Mucosa of stomach (tissue), 1 donor: Measurements from ENCODE around the gene RIPPLY2.

Experiments used
- H3K27me3 ChIP-seq: one replicate; pipeline ENCODE4 v1.7.0; 2013; ENCODE audit warnings: mild to moderate bottlenecking, low read length; ENCODE audit not compliant: control insufficient read depth, insufficient read depth
- H3K36me3 ChIP-seq: one replicate; pipeline ENCODE4 v1.7.0; 2013; ENCODE audit warnings: low read length; ENCODE audit not compliant: control insufficient read depth, insufficient read depth
- H3K4me1 ChIP-seq: one replicate; pipeline ENCODE4 v1.7.0; 2013; ENCODE audit warnings: mild to moderate bottlenecking, low read length; ENCODE audit not compliant: control insufficient read depth, insufficient read depth
- H3K4me3 ChIP-seq: one replicate; pipeline ENCODE4 v1.7.0; 2013; ENCODE audit warnings: low read length
- H3K9ac ChIP-seq: one replicate; pipeline ENCODE4 v1.7.0; 2013; ENCODE audit warnings: mild to moderate bottlenecking, low read length, moderate library complexity
- H3K9me3 ChIP-seq: one replicate; pipeline ENCODE4 v1.7.0; 2013; ENCODE audit warnings: mild to moderate bottlenecking, low read length, moderate library complexity; ENCODE audit not compliant: control insufficient read depth
- donor health status: Pancreatic carcinoma.

Gene RIPPLY2

GRCh38 chr6:83862776-83863471 is 9.8 kb downstream of the RIPPLY2 start:
- peaks cover 3% of the 10 kb centered on the region for H3K4me1 ChIP-seq
- no peaks in the 10 kb centered on the region for H3K9me3 ChIP-seq
- no peaks in the 10 kb centered on the region for H3K27me3 ChIP-seq
- no peak overlapping the region for H3K9ac ChIP-seq
- H3K36me3 ChIP-seq = no peaks in the 10 kb centered on the region
- H3K4me3 ChIP-seq = no peak overlapping the region

GRCh38 chr6:83867043-83867442 is 13.9 kb downstream of the RIPPLY2 start:
- no peaks in the 10 kb centered on the region for H3K9me3 ChIP-seq
- H3K27me3 ChIP-seq = no peaks in the 10 kb centered on the region
- H3K4me1 ChIP-seq = no peaks in the 10 kb centered on the region
- H3K36me3 ChIP-seq = no peaks in the 10 kb centered on the region
- no peak overlapping the region for H3K9ac ChIP-seq
- H3K4me3 ChIP-seq = no peak overlapping the region

DNA sequence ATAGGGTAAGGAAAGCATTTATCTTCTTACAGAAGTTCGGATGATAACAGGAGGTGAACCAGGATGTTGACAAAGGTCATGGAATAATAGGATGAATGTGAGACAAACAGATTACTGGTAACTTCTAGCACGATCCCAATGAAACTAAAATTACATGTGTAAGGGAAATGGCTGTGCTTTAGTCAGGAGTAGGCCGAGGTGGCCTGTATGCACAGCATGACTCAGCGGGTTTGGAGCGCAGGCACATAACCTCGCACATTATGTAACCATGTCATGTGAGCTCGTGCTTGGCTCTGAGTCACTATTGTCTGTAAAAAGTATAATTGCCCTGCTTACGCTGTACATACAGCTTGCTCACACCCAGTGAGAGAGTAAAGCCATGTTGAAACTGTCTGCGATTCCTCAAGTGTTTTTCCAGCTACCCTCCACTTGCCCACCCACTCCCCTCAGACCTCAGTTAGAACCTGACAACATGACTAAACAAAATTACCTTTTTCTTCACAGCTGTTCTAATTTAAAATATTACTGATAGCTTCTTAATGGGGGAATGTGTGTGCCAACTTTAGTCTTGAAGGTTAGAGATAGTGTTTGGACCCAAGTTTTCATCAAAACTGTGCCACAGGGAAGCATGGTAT is 14.5 kb downstream of the RIPPLY2 start:
- H3K36me3 ChIP-seq = no peaks in the 10 kb centered on the region
- H3K4me3 ChIP-seq = no peak overlapping the region
- no peaks in the 10 kb centered on the region for H3K4me1 ChIP-seq
- no peak overlapping the region for H3K9ac ChIP-seq
- H3K9me3 ChIP-seq = no peaks in the 10 kb centered on the region
- H3K27me3 ChIP-seq = no peaks in the 10 kb centered on the region

GRCh38 chr6:83868639-83869038 is 15.5 kb downstream of the RIPPLY2 start:
- no peaks in the 10 kb centered on the region for H3K4me1 ChIP-seq
- no peak overlapping the region for H3K4me3 ChIP-seq
- H3K9me3 ChIP-seq = no peaks in the 10 kb centered on the region

DNA sequence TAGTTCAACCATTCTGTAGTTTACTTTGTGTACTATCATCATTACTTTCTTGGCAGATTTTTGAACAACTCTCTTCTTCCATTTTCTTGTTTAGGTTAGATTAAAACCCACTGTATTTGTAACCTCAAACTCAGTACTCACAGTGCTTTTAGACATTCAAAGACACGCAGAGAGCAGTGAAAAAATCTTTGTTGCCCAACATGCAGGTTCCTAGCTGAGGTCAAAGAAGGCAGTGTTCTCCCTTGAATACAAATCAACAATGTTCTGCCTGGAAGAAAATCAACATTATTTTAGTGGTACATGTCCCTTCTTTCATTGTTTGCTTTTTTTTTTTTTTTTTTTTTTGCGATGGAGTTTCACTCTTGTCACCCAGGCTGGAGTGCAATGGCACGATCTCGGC is 17.5 kb downstream of the RIPPLY2 start:
- no peaks in the 10 kb centered on the region for H3K36me3 ChIP-seq
- no peak overlapping the region for H3K9ac ChIP-seq
- no peaks in the 10 kb centered on the region for H3K27me3 ChIP-seq
- no peak overlapping the region for H3K4me3 ChIP-seq
- no peaks in the 10 kb centered on the region for H3K9me3 ChIP-seq
- no peaks in the 10 kb centered on the region for H3K4me1 ChIP-seq

More at GRCh38 chr6:83868639-83869038, 15.5 kb downstream of the RIPPLY2 start:
- Histone ChIP-seq H3K27me3 (no peaks in the 10 kb centered on the region), H3K9ac (no peak overlapping the region), H3K36me3 (no peaks in the 10 kb centered on the region)

DNA sequence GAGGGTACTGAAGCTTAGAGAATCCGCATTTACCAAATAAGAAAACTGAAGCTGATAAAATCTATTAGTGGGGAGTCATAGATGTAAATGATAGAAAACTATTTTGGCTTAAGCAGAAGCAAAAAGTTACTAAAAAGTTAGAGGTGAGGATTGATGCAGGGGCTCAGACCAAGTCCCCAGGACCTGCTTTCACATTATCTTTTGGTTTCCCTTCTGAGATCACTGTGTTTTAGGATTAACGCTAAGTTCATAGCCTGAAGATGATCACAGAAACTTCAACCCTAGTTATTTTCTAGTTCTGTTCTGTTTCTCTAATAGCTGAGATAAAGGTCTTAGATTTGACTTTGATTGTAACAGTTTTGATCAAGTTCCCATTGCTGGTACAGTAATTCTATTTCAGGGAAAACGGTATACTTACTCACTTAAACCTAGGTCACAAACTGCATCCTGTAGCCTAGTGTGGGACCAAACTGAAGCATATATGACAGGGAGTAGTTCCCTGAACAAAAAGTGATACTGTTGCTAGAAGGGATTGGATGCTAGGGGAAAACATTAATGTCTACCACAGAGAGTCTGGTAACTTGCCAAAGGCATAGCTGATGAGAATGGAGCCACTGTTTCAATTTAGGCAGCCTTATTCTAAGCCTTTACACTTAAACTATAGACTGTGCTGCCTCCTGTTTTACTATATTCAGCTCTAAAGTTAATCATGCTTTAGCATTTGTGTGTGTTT is 19.4 kb downstream of the RIPPLY2 start:
- no peaks in the 10 kb centered on the region for H3K27me3 ChIP-seq
- H3K9ac ChIP-seq = no peak overlapping the region

GRCh38 chr6:83873869-83874268 is 20.7 kb downstream of the RIPPLY2 start:
- Histone ChIP-seq H3K27me3 (no peaks in the 10 kb centered on the region), H3K36me3 (no peaks in the 10 kb centered on the region), H3K4me1 (no peaks in the 10 kb centered on the region), H3K9ac (no peak overlapping the region), H3K4me3 (no peak overlapping the region), H3K9me3 (no peaks in the 10 kb centered on the region)

More for the DNA sequence above, 19.4 kb downstream of the RIPPLY2 start:
- H3K9me3 ChIP-seq = no peaks in the 10 kb centered on the region
- H3K4me3 ChIP-seq = no peak overlapping the region
- H3K4me1 ChIP-seq = no peaks in the 10 kb centered on the region
- H3K36me3 ChIP-seq = no peaks in the 10 kb centered on the region

- no peaks in the 10 kb centered on the region for H3K4me1 ChIP-seq
- no peaks in the 10 kb centered on the region for H3K9me3 ChIP-seq
- H3K27me3 ChIP-seq = no peaks in the 10 kb centered on the region
- no peaks in the 10 kb centered on the region for H3K36me3 ChIP-seq
- H3K9ac ChIP-seq = no peak overlapping the region
- H3K4me3 ChIP-seq = no peak overlapping the region
Measured at GRCh38 chr6:83875843-83876242, 22.7 kb downstream of the RIPPLY2 start.

GRCh38 chr6:83878902-83879644 is 25.9 kb downstream of the RIPPLY2 start:
- Histone ChIP-seq H3K9ac (no peak overlapping the region), H3K4me1 (no peaks in the 10 kb centered on the region), H3K36me3 (no peaks in the 10 kb centered on the region)

GRCh38 chr6:83879746-83880145 is 26.6 kb downstream of the RIPPLY2 start:
- Histone ChIP-seq H3K36me3 (no peaks in the 10 kb centered on the region), H3K4me3 (no peak overlapping the region), H3K4me1 (no peaks in the 10 kb centered on the region), H3K9ac (no peak overlapping the region), H3K27me3 (no peaks in the 10 kb centered on the region), H3K9me3 (no peaks in the 10 kb centered on the region)

More at GRCh38 chr6:83878902-83879644, 25.9 kb downstream of the RIPPLY2 start:
- no peak overlapping the region for H3K4me3 ChIP-seq
- H3K9me3 ChIP-seq = no peaks in the 10 kb centered on the region
- no peaks in the 10 kb centered on the region for H3K27me3 ChIP-seq

GRCh38 chr6:83883240-83883639 is 30.1 kb downstream of the RIPPLY2 start:
- Histone ChIP-seq H3K9me3 (no peaks in the 10 kb centered on the region), H3K4me3 (no peak overlapping the region), H3K9ac (no peak overlapping the region), H3K27me3 (no peaks in the 10 kb centered on the region), H3K4me1 (no peaks in the 10 kb centered on the region), H3K36me3 (no peaks in the 10 kb centered on the region)

DNA sequence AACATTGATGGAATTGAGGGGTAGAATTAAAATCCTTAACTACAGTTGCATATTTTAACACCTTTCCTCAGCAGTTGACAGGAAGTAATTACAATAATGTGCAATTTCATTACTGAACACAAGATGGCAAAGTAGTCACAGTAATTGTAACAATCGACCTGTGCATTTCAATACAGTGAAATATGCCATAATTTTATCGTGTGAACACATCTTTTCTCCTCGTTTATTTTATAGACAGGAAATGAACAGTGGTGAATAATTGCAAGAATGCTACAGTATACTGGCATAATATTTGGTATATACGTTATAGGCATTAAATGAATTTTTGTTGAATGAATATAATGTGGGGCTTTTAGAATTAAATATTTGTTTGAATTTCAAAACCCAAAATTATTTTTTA is 31.4 kb downstream of the RIPPLY2 start:
- H3K9ac ChIP-seq = no peak overlapping the region
- H3K4me1 ChIP-seq = no peaks in the 10 kb centered on the region
- H3K36me3 ChIP-seq = no peaks in the 10 kb centered on the region
- no peaks in the 10 kb centered on the region for H3K9me3 ChIP-seq
- no peak overlapping the region for H3K4me3 ChIP-seq
- no peaks in the 10 kb centered on the region for H3K27me3 ChIP-seq
